GM12872 (cell line): ENCODE results near the gene SPRED3.

Experiments used
- CTCF ChIP-seq: IDR thresholded peaks from 3 replicates; pipeline ENCODE4 v1.5.1; 2011; ENCODE audit warnings: low read depth, mild to moderate bottlenecking, low read length, moderate library complexity; ENCODE audit not compliant: insufficient read depth

SPRED3 gene

GRCh38 chr19:38417544-38418506, 29.3 kb downstream of the SPRED3 start:
- 0 out of 3 replicates have a peak, but pooled peaks have one; percentile 16 for TF ChIP-seq CTCF

- TF ChIP-seq CTCF = no peak
Measured at GRCh38 chr19:38420935-38421334, 32.4 kb downstream of the SPRED3 start.

- no peak for TF ChIP-seq CTCF
Measured at GRCh38 chr19:38421856-38422255, 33.4 kb downstream of the SPRED3 start.

GRCh38 chr19:38422438-38422837, 33.9 kb downstream of the SPRED3 start:
- TF ChIP-seq CTCF = no peak

- no peak for TF ChIP-seq CTCF
Measured at GRCh38 chr19:38424272-38424671, 35.8 kb downstream of the SPRED3 start.

GRCh38 chr19:38425222-38425809, 36.8 kb downstream of the SPRED3 start:
- no peak for TF ChIP-seq CTCF

- TF ChIP-seq CTCF = no peak
Measured at GRCh38 chr19:38425810-38426466, 37.4 kb downstream of the SPRED3 start, which contains the start of gene RASGRP4. Gene RASGRP4, minus strand, starts transcription at chr19:38426219. Its CDS starts 128 bp downstream, at chr19:38426091.
